ENCODE results near the gene QPRT.
"Not testable (repeated sequence)": the region's sequence is repeated elsewhere in the genome, so short reads cannot be mapped to it uniquely, and the experiment has no call there.

The QPRT gene

DNA sequence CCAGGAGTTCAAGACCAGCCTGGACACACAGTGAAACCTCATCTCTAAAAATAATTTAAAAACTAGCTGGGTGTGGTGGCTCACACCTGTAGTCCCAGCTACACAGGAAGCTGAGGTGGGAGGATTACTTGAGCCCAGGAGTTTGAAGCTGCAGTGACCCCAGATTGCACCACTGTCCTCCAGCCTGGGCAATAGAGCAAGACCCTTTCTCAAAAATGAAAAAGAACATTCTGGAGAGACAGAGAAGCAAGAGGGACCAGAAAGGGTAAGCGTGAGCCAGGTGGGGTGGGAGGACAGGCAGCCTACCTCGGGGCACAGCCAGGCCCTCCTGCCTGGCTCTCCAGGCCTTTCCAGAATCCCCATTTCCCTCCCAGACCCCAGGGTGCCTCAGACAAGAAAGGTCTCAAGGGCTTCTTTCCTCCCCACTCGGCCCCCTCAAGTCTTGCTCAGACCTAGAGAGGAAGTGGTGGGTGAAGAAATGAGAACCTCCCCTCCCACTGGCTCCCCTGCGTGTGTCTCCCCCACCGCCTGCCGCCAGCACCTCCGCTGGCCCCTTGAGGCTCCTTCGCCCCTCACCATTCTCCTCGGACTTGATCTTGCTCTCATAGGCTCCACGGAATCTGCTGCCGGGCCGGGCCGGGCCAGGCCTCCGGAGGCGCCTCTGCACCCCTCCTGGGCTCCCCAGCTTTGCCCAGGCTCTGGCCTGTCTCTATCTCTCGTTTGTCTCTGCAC, 66.3 kb downstream of the QPRT start:
- no peak for DNase-seq

DNA sequence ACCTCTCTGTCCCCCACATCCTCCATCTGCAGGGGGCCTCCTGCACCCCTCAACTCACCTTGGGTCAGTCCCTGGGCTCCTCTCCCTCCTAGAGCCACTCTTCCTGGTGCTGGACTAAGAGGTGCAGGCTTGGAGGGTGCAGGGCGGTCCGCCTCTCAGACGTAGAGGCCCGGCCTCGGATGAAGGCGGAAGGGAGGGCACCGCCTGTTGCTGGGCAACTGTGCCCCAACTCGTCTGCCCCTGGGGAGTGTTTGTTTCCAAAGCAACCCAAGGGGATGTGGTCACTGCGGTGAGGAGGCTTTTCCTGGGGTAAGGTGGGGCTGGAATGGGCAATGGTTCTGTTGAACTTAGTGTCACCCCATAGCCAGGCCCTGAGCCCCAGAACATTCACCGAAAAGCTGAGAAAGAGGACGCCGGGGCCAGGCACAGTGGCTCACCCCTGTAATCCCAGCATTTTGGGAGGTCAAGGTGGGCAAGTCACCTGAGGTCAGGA, 66.9 kb downstream of the QPRT start, which contains the start of gene C16orf54:
Gene C16orf54 (minus strand): TSS at position 138 of the 493 bp plus-strand sequence. CDS start 1,039 bp downstream, outside the sequence.
- peak in 32 of 51 donors; percentile 1 to 48 (median 19) for DNase-seq

DNA sequence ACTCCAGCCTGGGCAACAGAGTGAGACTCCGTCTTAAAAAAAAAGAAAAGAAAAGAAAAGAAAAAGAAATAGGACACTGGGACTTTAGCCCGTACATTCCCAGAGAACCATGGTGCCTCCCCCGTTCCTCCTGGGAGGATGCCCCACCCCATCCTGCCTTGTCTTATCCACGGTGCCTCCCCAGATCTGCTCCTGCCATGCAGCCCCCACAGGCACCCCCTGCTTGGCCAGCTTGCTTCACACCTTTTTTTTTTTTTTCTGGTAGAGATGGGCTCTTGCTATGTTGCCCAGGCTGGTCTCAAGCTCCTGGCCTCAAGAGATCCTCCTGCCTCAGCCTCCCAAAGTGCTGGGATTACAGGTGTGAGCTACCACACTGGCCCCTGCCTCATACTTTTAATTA, 67.5 kb downstream of the QPRT start:
- not testable (repeated sequence) for DNase-seq

Data from hypothalamus (tissue), 51 donors.